ENCODE data around the gene SCAANT1.
A peak's percentile ranks its signal among the peaks of the same experiment; 100 is the strongest.

DNA sequence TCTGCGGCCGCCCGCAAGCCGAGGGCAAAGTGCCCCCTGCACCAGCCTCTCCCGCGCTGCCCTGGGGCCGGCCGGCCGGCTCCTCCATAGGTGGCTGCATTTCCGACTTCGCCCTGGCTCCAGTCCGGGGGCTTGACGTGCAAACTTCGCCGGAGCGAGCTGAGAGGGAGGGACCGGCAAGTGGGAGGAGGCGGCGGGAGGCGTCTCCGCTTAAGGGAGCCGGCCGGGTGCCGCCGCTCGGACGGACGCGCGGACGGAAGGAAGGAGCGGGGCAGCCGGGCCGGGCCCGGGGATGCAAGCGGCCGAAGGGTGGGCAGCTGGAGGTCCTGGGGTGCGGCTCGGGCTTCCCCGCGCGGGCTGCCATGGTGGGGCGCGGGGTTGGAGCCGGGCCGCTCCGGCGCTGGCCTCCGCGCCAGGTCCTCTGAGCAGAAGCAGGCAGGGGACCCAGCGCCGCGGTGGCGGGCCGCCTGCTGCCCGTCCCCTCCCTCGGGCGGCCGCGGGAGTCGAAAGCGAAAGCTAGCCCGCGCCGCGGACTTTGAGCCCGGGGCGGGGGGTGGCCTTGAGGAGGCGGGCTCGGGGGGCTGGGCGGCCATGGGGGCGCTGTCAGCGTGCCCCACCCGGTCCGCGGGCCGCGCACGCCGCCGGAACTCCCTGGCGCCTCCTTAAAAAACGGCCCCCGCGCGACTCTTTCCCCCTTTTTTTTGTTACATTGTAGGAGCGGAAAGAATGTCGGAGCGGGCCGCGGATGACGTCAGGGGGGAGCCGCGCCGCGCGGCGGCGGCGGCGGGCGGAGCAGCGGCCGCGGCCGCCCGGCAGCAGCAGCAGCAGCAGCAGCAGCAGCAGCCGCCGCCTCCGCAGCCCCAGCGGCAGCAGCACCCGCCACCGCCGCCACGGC, at the start of gene SCAANT1:
- TF ChIP-seq CREB1 (IDR thresholded peaks at IDR 0.05) (peak; percentile 63; the same call in 1 of the 2 replicates), POLR2AphosphoS5 (IDR thresholded peaks at IDR 0.05; ENCODE audit: low read depth, low read length) (no peak), EZH2 (IDR thresholded peaks at IDR 0.05; ENCODE audit: low read depth, low read length, severe bottlenecking) (no peak), YY1 (IDR thresholded peaks at IDR 0.05; ENCODE audit: low read depth, low read length) (no peak), POLR2A (IDR thresholded peaks at IDR 0.05; ENCODE audit: control extremely low read depth in 1 of 2, low read depth in 2 of 2, low read length in 2 of 2) (peak in 1 of 2 experiments; percentile 64; a peak in 2 of 3 replicates), JUN (IDR thresholded peaks at IDR 0.05; ENCODE audit: low read depth, low read length) (no peak), EGR1 (IDR thresholded peaks at IDR 0.05; ENCODE audit: borderline replicate concordance, low read depth, low read length) (no peak), CBX8 (IDR thresholded peaks at IDR 0.05; ENCODE audit: borderline replicate concordance, low read depth, low read length) (no peak), SRF (IDR thresholded peaks at IDR 0.05; ENCODE audit: low read depth, low read length) (no peak), JUND (IDR thresholded peaks at IDR 0.05; ENCODE audit: low read length) (peak; percentile 36; the same call in 1 of the 2 replicates), EP300 (IDR thresholded peaks at IDR 0.05; ENCODE audit: borderline replicate concordance in 1 of 2, low read depth in 2 of 2, low read length in 2 of 2) (0 out of 3 replicates have a peak, but pooled peaks of 1 of the 2 experiments have one; percentile 14)
- TF ChIP-seq, protein P1, sequence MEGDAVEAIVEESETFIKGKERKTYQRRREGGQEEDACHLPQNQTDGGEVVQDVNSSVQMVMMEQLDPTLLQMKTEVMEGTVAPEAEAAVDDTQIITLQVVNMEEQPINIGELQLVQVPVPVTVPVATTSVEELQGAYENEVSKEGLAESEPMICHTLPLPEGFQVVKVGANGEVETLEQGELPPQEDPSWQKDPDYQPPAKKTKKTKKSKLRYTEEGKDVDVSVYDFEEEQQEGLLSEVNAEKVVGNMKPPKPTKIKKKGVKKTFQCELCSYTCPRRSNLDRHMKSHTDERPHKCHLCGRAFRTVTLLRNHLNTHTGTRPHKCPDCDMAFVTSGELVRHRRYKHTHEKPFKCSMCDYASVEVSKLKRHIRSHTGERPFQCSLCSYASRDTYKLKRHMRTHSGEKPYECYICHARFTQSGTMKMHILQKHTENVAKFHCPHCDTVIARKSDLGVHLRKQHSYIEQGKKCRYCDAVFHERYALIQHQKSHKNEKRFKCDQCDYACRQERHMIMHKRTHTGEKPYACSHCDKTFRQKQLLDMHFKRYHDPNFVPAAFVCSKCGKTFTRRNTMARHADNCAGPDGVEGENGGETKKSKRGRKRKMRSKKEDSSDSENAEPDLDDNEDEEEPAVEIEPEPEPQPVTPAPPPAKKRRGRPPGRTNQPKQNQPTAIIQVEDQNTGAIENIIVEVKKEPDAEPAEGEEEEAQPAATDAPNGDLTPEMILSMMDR (IDR thresholded peaks at IDR 0.05; ENCODE audit: control extremely low read depth in 1 of 3, insufficient read depth in 1 of 3, low read depth in 1 of 3, low read length in 3 of 3), result no peak
- TF ChIP-seq, protein P2, sequence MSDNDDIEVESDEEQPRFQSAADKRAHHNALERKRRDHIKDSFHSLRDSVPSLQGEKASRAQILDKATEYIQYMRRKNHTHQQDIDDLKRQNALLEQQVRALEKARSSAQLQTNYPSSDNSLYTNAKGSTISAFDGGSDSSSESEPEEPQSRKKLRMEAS (IDR thresholded peaks at IDR 0.05), result no peak
- TF ChIP-seq, protein P3, sequence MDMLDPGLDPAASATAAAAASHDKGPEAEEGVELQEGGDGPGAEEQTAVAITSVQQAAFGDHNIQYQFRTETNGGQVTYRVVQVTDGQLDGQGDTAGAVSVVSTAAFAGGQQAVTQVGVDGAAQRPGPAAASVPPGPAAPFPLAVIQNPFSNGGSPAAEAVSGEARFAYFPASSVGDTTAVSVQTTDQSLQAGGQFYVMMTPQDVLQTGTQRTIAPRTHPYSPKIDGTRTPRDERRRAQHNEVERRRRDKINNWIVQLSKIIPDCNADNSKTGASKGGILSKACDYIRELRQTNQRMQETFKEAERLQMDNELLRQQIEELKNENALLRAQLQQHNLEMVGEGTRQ (IDR thresholded peaks at IDR 0.05; ENCODE audit: low read length), result no peak
